Endothelial cell of umbilical vein (primary cell): ENCODE measurements around the gene ARHGDIA. TPM values are rescaled to one million over a fixed set of nuclear protein-coding genes. Genes with fewer than 3 reads are reported as not detected.

Experiments
- BruUV-seq: library from RNA; stranded (reverse); fragments of 400-500 nt; replicated peaks from 2 replicates; lab custom pipeline; 2021; lab: Mats Ljungman, UMichigan
- CTCF ChIA-PET: fragments of 300-600, 350-600 bp; sonication (Branson Sonifier 250); formaldehyde crosslinking; loops from one replicate; lab custom pipeline; 2021; ENCODE audit warnings: antibody characterized with exemption, inconsistent platforms; lab: Charles Lee
- POLR2A ChIA-PET: fragments of 300-600, 350-600 bp; sonication (Branson Sonifier 250); formaldehyde crosslinking; loops from one replicate; lab custom pipeline; 2021; ENCODE audit warnings: antibody characterized with exemption, inconsistent platforms; lab: Charles Lee
- DNase-seq: peaks from one replicate; pipeline ENCODE4 v3.0.0-alpha.2; 2011; ENCODE audit warnings: low read depth, low spot score
- FAIRE-seq: peaks from 2 replicates; lab custom pipeline; 2011; peaks lifted over from hg19 to GRCh38; lab: Jason Lieb, UNC
- H2AFZ ChIP-seq: 2 replicates; pipeline ENCODE4 v1.6.0; 2012; ENCODE audit warnings: low read depth, low read length, control low read depth, inconsistent platforms
- H3K27ac ChIP-seq: 2 replicates; pipeline ENCODE4 v1.5.1; 2011; ENCODE audit warnings: low read depth, mild to moderate bottlenecking, control low read depth, low read length, moderate library complexity; ENCODE audit not compliant: insufficient read depth
- H3K27me3 ChIP-seq, 2 experiments: 2 replicates each; pipeline versions ENCODE4 v1.6.0 to v1.6.1; 2011; ENCODE audit warnings: low read length in 2 of 2, mixed read lengths in 1 of 2; ENCODE audit not compliant: control insufficient read depth in 2 of 2, insufficient read depth in 2 of 2
- H3K36me3 ChIP-seq, 2 experiments: 2 replicates in 1 of 2; 3 replicates in 1 of 2; pipeline ENCODE4 v1.5.1; 2011; ENCODE audit warnings: low read length in 2 of 2, mild to moderate bottlenecking in 1 of 2, moderate library complexity in 1 of 2; ENCODE audit not compliant: control insufficient read depth in 2 of 2, insufficient read depth in 2 of 2; ENCODE audit errors: extremely low read depth in 1 of 2
- H3K4me1 ChIP-seq: 3 replicates; pipeline ENCODE4 v1.5.1; 2011; ENCODE audit warnings: mild to moderate bottlenecking, low read length; ENCODE audit not compliant: control insufficient read depth, insufficient read depth; ENCODE audit errors: extremely low read depth
- H3K4me2 ChIP-seq: 2 replicates; pipeline ENCODE4 v1.6.1; 2011; ENCODE audit warnings: low read length, control low read depth, mixed read lengths; ENCODE audit not compliant: insufficient read depth
- H3K4me3 ChIP-seq, 3 experiments: fragments of 200-600 bp in 1 of 3; sonication (generic), shearing (Covaris generic) in 1 of 3; replicated peaks in 1 of 3; 2 replicates each; pipeline ENCODE4 v1.5.1; 2011 to 2016; ENCODE audit warnings: control low read depth in 3 of 3, low read length in 3 of 3, mild to moderate bottlenecking in 2 of 3, inconsistent platforms in 1 of 3, low read depth in 1 of 3, moderate library complexity in 1 of 3; ENCODE audit not compliant: insufficient read depth in 1 of 3
- H3K79me2 ChIP-seq: 2 replicates; pipeline ENCODE4 v1.6.0; 2012; ENCODE audit warnings: low read length, inconsistent platforms; ENCODE audit not compliant: control insufficient read depth, insufficient read depth
- H3K9ac ChIP-seq: replicated peaks from 2 replicates; pipeline ENCODE3; 2011; ENCODE audit warnings: low read length, control low read depth; ENCODE audit not compliant: insufficient read depth; ENCODE audit errors: extremely low read depth
- H3K9me1 ChIP-seq: replicated peaks from 3 replicates; pipeline ENCODE4 v1.6.0; 2011; ENCODE audit warnings: mild to moderate bottlenecking, low read length; ENCODE audit not compliant: control insufficient read depth, insufficient read depth; ENCODE audit errors: extremely low read depth
- H3K9me3 ChIP-seq: replicated peaks from 2 replicates; pipeline ENCODE4 v1.5.1; 2012; ENCODE audit warnings: low read length, inconsistent platforms; ENCODE audit not compliant: control insufficient read depth, insufficient read depth
- H4K20me1 ChIP-seq: replicated peaks from 2 replicates; pipeline ENCODE3; 2011; ENCODE audit warnings: mild to moderate bottlenecking, low read length; ENCODE audit not compliant: control insufficient read depth, insufficient read depth; ENCODE audit errors: extremely low read depth
- EZH2 ChIP-seq: IDR thresholded peaks from 2 replicates; pipeline ENCODE4 v1.6.1; 2012; ENCODE audit warnings: borderline replicate concordance, low read depth, mild to moderate bottlenecking, moderate library complexity, low read length, inconsistent platforms; ENCODE audit not compliant: severe bottlenecking
- FOS ChIP-seq: IDR thresholded peaks from 2 replicates; pipeline ENCODE4 v1.6.1; 2011; ENCODE audit warnings: mild to moderate bottlenecking, low read length, moderate library complexity, borderline replicate concordance; ENCODE audit not compliant: insufficient read depth
- GATA2 ChIP-seq: IDR thresholded peaks from 2 replicates; pipeline ENCODE4 v1.7.0; 2011; ENCODE audit warnings: low read depth, mild to moderate bottlenecking, moderate library complexity, mixed read lengths, low read length; ENCODE audit not compliant: insufficient read length, insufficient read depth
- JUN ChIP-seq: IDR thresholded peaks from 2 replicates; pipeline ENCODE4 v1.6.1; 2011; ENCODE audit warnings: borderline replicate concordance, low read depth; ENCODE audit not compliant: insufficient read length, insufficient read depth
- MYC ChIP-seq: IDR thresholded peaks from one replicate; pipeline ENCODE4 v1.6.1; 2011; ENCODE audit warnings: mild to moderate bottlenecking, low read depth, low read length
- POLR2A ChIP-seq: IDR thresholded peaks from 2 replicates; pipeline ENCODE4 v1.6.1; 2012; ENCODE audit warnings: low read depth, mild to moderate bottlenecking, control low read depth, low read length
- POLR2AphosphoS5 ChIP-seq: IDR thresholded peaks from 2 replicates; pipeline ENCODE4 v1.6.1; 2012; ENCODE audit warnings: low read depth, mild to moderate bottlenecking, control low read depth, low read length, moderate library complexity; ENCODE audit not compliant: insufficient read depth
- dilution Hi-C: fragments of 300-500 bp; cut with MboI; formaldehyde crosslinking; loops from one replicate; pipeline ENCODE4 v1.15.0; 2019; ENCODE audit warnings: low sequenced_read_pairs; ENCODE audit not compliant: extremely low pct_ligation_motif_present
- intact Hi-C: fragments of 100-400 bp; cut with micrococcal nuclease; formaldehyde crosslinking; loops from one replicate; pipeline ENCODE4 v1.10.0; 2022
- polyA plus RNA-seq, 4 experiments: library from polyadenylated mRNA; depleted of rRNA in 3 of 4; stranded (reverse) in 3 of 4; unstranded in 1 of 4; fragments of >200 nt; gene quantifications; 2 replicates each; pipeline versions ENCODE4 v1.2.1 to v1.2.3, GENCODE V29; 2011 to 2012; ENCODE audit warnings: missing spikeins in 1 of 4
- total RNA-seq: library from RNA; stranded (reverse); gene quantifications from 2 replicates; pipeline ENCODE4 v1.2.3, GENCODE V29; 2021
- TF ChIP-seq, protein P1 (sequence below): IDR thresholded peaks from 2 replicates; pipeline ENCODE4 v1.6.1; 2011; ENCODE audit not compliant: insufficient read depth, insufficient read length
- TF ChIP-seq, protein P2 (sequence below), 2 donors: IDR thresholded peaks; 1 replicate in 1 of 2; 2 replicates in 1 of 2; pipeline ENCODE4 v1.5.1; 2011; ENCODE audit warnings: low read length in 2 of 2, mild to moderate bottlenecking in 2 of 2, moderate library complexity in 2 of 2, control low read depth in 1 of 2, inconsistent platforms in 1 of 2, low read depth in 1 of 2; ENCODE audit not compliant: insufficient read depth in 1 of 2; ENCODE audit errors: extremely low read depth in 1 of 2

Gene ARHGDIA
- total and polyA plus RNA-seq, 2 donors (not counting 3 experiments of a cell fraction or from before 2014, with no cell fraction given), result 358 to 645 TPM

DNA sequence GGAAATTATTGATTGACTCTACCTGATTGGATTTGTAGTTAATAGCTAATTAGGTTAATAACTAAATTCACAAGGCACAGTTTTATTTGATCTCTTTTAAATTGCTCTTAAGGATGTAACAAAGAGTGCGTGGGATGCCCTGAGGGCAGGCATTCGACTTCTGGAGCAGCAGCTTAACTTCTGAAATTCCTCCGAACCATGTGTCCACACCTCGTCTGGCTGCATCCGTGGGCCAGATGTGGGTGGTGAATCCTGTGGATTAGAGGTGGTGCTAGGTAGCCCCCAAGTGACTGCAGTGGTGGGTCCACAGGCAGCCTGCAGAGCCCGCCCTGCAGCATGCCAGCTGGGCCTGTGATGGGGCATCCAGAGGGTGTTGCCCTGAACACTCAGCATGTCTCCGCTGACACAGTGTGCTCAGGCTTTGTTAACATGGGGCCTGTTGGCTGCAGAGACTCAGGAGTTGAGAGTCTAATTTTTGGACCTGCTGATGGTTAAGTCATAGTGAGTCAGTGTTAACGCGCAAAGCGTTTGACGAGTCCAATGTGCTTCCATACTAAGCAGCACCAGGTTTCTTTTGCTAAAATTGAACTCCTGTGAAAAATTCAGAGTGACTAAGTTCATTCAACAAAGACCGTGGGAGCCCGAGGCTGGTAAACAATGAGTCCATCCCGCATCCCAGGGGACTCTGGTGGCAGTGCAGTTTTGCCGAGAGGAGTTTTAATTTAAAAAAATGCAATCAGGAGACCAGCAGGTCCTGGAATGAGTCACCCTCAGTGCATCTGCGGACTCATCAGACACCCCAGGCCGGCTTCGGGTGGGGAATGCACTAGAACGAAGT is 27.1 kb upstream of the ARHGDIA start:
- Histone ChIP-seq H3K4me3 (no peak overlapping the region), H3K9me3 (no peaks in the 10 kb centered on the region), H3K4me2 (no peak overlapping the region), H2AFZ (no peak overlapping the region), H3K79me2 (no peaks in the 10 kb centered on the region), H3K9ac (no peak overlapping the region), H4K20me1 (no peaks in the 10 kb centered on the region), H3K36me3 (peaks cover 7 to 9% of the 10 kb centered on the region in 2 experiments), H3K27me3 (no peaks in the 10 kb centered on the region), H3K4me1 (peaks cover 3% of the 10 kb centered on the region), H3K27ac (no peak overlapping the region), H3K9me1 (no peaks in the 10 kb centered on the region)
- intact Hi-C loops (no loop called here), dilution Hi-C loops (no loop called here)
- POLR2A ChIA-PET, result no interaction called here
- CTCF ChIA-PET, result no interaction called here
- BruUV-seq, result no TSS peak
- TF ChIP-seq JUN, result no peak
- TF ChIP-seq EZH2, result no peak
- no peak for TF ChIP-seq POLR2A
- no peak for TF ChIP-seq GATA2
- TF ChIP-seq, protein P1, sequence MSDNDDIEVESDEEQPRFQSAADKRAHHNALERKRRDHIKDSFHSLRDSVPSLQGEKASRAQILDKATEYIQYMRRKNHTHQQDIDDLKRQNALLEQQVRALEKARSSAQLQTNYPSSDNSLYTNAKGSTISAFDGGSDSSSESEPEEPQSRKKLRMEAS, result no peak
- no peak for TF ChIP-seq POLR2AphosphoS5
- no peak for TF ChIP-seq FOS
- TF ChIP-seq, protein P2, sequence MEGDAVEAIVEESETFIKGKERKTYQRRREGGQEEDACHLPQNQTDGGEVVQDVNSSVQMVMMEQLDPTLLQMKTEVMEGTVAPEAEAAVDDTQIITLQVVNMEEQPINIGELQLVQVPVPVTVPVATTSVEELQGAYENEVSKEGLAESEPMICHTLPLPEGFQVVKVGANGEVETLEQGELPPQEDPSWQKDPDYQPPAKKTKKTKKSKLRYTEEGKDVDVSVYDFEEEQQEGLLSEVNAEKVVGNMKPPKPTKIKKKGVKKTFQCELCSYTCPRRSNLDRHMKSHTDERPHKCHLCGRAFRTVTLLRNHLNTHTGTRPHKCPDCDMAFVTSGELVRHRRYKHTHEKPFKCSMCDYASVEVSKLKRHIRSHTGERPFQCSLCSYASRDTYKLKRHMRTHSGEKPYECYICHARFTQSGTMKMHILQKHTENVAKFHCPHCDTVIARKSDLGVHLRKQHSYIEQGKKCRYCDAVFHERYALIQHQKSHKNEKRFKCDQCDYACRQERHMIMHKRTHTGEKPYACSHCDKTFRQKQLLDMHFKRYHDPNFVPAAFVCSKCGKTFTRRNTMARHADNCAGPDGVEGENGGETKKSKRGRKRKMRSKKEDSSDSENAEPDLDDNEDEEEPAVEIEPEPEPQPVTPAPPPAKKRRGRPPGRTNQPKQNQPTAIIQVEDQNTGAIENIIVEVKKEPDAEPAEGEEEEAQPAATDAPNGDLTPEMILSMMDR (IDR thresholded peaks at IDR 0.05; ENCODE audit: extremely low read depth in 1 of 2, insufficient read depth in 1 of 2, low read depth in 1 of 2, low read length in 2 of 2), result no peak
- no peak for TF ChIP-seq MYC
- DNase-seq (no peak), FAIRE-seq (peak; percentile 24)
